Activated T-cell treated with anti-CD3 and anti-CD28 coated beads, Interleukin-2, amount 50 U/mL, for 1 hour (primary cell): ENCODE data around the gene PTPMT1.

Experiments
- DNase-seq: peaks from one replicate; pipeline ENCODE4 v3.0.0-alpha.2; 2020

The PTPMT1 gene

DNA sequence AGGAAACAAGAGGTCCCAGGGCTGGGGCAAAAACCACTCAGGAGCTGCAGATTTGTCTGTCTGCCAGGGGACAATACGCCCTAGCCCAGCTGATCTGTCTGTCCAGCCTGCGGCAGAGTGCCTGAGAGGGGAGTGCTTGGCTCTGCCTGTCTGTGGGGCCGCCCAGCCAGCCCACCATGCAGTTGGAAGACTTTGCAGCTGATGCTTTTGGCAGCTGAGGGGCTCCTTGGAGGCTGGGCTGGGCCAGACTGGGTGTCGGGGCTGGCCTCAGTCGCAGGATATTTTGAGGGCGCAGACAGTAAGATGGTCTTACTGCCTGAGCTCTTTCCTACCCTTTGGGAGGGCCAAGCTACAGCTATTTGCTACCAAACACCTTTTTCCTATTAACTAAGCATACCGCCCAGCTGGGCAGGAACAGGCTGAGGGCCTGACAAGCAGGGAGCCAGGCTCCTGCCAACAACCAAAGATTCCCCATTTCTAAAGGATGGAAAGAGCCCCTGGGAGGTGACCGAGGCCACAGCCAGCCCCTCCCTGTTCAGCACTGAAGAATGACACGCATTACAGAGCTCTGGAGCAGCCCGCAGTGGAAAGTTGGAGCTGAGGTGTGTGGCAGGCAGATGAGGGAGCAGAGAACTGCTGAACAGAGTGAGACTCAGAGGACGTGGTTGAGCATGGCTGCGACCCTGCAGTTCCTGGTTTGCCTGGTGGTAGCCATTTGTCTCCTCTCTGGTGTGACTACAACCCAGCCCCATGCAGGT, 20.9 kb downstream of the PTPMT1 start, which contains the start of gene FAM180B:
TSS of gene FAM180B (plus strand) at position 581 of the 758 bp plus-strand sequence. CDS start at position 672, 91 bp downstream.
- no peak for DNase-seq

DNA sequence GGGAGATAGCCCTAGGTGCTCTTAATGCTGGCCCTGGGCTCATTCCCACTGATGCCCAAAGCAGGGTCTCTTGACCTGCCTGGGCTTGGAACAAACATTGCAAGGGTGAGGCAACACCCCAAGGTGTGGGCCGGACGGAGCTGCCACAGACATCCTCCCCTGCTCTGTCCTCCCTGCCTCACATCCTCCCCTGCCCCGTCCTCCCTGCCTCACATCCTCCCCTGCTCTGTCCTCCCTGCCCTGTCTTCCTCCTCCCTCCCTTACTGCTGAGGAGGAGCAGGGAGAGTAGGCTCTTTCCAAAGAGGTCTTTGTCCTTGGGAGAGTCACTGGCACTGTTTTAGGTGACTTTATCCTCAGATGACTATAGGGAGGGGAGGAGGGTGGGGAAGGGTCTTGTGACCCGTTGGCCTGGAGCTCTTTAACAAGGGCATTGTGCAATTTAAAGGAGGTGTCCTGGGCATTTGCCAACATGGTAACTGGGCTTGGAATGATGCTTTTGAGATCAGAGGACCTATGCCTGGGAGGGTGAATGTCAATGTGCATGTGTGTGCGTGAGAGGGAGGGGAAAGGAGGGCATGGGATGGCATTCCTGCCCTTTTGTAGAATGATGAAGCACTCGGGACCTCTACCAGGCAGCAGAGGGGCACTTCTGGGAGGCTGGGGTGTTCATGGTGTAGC, 21.8 kb downstream of the PTPMT1 start:
- no peak for DNase-seq

DNA sequence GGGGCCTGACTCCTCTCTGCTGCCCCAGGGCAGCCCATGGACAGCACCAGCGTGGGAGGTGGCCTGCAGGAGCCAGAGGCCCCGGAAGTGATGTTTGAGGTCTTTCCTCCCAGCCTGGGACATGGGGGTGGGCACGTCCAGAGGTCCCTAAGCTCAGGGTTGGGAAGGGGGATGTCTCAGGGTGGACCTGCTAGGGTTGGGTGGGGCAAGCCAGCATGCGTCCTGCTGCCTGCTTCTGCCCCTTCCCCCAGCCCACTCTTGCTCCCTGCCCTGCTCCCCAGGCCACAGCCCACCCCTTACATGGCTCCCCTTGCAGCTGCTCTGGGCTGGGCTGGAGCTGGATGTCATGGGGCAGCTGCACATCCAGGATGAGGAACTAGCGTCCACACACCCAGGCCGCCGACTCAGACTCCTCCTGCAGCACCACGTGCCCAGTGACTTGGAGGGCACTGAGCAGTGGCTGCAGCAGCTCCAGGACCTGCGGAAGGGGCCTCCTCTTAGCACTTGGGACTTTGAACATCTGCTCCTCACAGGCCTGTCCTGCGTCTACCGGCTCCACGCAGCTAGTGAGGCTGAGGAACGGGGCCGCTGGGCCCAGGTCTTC, 22.4 kb downstream of the PTPMT1 start:
- DNase-seq = no peak

DNA sequence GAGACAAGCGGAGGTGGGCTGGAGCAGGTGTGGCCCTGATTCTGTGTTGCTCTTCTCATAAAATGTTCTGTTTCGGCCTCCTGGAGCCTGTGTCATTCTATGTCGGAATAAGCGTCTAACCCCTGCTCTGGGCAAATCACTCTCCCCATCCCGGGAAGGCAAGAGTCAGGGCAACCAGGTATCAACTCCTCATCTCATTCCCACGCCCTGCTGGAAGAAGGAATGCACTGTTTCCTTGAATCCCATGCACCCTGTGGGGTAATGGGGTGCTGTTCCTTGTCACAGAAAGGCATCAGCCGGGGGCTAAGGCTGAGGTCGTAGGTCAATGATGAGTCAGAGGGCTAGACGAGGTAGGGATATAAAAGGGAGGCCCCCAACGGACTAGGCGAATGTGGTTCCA, 23.7 kb downstream of the PTPMT1 start:
- no peak for DNase-seq

DNA sequence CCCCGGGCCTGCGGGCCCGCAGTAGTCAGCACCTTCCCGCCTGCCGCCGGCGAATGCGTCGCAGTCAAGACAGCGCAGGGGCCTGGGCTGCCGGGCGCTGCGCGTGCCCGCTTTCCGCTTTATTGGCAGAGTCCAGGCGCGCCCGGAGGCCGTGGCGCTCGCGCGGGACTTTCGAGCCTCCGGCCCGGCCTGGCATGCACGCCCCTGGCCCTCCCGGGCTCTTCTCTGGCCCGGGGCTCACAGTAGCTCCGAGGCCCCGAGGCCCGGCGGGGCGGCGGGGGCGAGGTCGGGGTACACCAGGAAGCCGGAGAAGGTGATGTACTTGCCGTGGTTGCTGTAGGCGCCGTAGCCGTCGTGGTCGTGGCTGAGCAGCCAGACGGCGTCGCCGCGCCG, 24.2 kb downstream of the PTPMT1 start:
- no peak for DNase-seq

DNA sequence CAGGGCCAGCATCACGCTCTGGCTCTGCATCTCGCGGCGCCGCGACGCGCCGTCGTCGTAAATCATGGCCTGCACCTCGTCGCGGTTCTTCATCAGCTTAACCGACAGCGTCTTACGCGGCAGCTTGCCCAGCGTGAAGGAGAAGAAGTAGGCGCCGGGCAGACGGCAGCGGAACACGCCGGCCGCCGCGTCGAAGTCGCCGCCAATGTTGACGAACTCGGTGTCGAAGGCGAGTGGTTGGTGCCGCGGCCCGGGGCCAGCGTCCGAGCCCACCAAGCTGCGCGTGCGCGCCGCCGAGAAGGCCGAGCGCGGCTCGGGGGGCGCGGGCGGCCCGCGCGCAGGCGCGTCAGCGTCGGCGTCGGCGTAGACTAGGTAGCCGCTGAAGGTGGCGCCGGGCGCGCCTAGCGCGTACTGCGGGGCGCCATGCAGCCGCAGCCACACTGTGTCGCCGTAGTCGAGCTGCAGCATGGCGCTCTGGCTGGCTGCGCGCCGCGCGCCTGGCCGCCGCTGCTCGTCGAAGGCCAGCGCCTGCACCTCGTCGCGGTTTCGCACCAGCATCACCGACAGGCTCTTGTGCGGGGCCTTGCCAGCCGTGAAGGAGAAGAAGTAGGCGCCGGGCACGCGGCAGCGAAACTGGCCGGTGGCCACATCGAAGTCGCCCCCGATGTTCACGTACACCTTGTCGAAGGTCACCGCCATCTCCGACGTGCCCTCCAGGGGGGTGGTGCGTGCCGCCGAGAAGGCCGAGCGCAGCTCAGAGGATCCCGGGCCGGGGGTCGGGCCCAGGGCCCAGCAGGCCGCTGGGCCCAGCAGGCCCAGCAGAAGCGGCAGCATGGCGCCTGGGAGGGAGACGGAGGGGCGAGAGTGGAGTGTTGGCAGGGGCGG, 24.8 kb downstream of the PTPMT1 start:
- no peak for DNase-seq

DNA sequence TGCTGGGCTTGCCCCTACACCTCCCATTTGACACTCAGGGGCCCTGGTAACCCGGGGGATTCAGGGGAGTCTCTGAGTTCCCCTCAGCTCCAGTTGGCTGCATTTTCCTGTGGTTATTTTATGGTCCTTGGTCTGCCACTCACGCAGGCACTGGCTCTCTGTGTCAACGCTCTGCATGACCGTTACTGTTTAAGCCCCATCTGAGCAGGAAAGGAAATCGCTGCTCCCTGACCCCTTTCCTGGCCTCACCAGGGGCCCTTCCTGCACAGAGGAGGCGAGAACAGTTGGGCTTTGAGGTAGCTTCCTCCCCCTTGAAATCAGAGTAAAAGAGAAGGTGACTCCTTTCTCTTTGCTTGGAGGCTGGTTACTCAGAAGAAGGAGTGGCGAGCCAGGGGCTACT, 26.4 kb downstream of the PTPMT1 start:
- DNase-seq = no peak

DNA sequence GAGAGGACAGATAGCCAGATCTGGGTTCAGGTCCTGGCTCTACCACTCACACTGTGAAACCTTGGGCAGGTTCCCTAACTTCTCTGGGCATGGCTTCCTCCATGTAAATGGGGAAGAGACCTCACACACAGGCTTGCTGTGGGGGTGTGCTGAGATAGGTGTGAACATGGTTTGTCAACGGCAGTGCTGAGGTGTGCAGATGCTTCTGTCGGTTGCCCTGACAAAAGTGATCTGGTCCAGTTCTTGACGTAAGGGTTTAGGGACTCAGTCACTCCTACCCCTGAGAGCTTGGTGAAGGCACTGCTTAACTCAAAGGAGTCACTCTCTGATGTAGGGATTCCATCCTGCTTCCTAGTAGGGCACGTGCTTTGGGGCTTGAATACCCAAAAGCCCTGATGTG, 26.9 kb downstream of the PTPMT1 start:
- DNase-seq = no peak

DNA sequence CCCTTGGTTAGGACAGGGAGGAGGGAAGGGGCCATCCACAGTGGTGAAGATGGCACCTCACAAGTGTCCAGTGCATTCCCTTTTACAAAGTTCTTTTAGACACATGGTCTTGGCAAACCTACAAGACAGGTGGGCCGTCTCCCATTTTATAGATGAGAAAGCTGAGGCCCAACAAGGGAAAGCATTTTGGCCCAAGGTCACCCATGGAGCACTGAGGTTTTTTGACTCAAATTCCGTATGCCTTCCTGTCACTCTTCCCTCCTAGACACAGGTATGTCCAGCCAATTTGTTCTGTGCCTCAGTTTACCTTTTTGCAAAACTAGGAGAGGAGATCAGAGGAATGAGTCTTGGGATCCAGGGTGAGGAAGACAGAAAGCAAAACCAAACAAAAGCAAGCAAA, 27.6 kb downstream of the PTPMT1 start:
- DNase-seq = no peak

DNA sequence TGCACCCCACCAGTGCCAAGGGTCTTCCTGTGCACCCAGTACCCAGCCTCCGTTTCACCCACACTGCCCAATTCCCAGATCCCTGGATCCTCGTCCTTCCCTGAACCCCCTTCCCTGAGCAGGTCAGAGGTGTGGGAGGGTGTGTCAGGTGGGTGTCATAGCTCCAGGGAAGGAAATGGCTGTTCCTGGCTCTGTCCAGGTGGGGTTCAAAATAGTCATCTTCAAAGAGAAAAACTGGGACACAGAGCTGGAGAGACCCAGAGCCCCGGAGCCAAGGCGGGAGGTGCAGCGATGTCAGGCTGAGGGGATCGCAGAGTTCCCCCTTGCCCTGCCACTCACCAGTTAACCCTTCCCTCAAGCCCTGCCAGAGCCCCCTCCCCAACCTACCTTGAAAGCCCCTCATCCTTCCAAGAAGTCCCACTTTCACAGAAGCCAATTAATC, 28.1 kb downstream of the PTPMT1 start:
- DNase-seq = no peak

DNA sequence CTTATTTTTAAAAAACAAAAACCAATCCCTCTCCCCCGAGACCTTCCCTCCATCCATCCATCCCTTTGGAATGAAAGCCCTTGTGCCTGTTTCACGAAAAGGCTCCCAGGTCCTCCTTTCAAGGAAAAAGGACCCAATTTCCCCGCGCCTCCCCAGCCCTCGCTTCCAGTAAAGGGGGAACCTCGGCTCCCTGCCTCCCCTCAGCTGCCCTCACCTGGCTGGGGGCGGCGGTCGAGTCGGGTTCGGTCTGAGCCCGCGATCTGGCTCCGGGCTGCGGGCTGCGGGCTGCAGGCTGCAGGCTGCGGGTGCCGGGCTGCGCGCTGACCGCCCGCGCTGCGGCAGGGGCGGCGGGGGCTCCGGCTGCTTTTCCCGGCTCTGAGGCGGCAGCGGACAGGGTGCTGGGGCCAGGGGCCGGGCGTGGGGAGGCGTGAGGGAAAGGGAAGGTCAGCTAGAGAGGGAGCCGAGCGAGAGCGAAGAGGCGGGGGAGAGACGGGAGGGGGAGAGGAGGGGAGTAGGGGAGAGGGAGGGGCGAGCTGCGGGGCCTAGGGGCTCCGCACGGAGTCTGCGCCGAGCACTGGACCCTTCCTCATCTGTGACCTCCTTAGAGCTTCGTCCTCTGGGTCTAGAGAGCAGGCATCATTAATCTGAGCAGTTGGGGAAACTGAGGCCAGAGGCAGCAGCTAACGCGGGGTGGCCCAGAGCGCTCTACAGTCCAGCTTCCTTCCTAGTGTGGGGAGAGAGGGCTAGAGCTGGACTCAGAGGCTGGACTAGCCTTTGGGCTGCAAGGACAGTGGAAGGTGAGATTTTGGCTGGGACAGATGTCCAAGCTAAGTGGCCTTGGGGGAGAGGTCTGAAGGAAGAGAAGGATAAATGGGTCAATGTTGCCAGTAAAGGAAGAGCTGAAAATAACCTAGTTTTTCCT, 28.8 kb downstream of the PTPMT1 start, which contains the start of gene C1QTNF4:
TSS of gene C1QTNF4 (minus strand) at position 478 of the 922 bp plus-strand sequence. CDS start 3,601 bp downstream, outside the sequence.
- DNase-seq = no peak

DNA sequence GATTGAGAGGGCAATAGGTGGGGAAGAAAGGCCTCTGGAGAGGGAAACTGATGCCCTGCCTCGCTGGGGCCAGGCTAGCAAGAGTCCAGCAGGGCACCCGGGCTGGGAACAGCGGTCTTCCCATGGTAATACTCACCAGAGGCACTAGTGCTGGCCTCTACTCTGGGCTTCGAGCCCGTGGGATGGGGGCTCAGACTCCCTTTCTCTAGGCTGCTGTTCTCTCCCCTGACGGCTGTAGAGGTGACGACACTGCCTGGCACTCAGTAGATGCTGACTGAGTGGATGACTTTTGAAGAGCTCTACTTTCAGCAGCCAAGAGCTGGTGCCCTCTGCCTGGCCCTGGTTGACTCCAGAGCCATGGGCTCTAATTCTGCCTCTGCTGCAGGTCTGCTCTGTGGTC, 29.6 kb downstream of the PTPMT1 start:
- no peak for DNase-seq

DNA sequence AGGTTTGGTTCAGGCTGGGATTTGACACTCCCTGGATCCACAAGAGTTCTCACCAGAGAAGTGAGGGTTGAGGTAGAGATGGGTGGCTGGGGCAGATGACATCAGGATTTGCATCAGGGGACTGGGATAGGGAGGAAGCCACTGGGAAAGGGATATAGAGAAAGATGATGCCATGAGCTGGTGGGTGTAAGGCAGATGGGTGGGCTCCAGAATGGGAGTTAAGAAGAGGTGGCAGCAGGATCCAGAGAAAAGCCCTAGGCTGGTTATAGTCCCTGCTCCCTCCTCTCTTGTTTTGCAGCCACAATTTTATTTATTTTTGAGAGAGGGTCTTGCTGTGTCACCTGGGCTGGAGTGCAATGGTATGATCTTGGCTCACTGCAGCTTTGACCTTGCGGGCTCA, 30.6 kb downstream of the PTPMT1 start:
- no peak for DNase-seq

DNA sequence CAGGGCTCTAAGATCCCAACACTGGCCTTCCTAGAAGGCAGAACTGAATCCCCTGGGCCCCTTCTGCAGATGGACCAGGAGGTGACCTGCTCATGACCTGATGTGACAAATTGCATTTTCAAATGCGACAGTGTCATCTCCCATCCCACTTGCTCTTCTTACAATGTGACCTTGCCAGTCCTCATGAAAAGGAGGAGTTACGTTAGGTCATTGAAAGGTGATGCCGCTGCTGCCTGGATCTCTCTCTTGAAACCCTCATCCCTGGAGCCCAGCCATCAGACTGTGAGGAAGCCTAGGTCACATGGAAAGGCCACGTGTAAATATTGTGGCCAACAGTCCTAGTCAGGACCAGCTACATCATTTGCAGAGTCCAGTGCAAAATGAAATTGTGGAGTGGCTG, 34.5 kb downstream of the PTPMT1 start:
- DNase-seq = no peak

DNA sequence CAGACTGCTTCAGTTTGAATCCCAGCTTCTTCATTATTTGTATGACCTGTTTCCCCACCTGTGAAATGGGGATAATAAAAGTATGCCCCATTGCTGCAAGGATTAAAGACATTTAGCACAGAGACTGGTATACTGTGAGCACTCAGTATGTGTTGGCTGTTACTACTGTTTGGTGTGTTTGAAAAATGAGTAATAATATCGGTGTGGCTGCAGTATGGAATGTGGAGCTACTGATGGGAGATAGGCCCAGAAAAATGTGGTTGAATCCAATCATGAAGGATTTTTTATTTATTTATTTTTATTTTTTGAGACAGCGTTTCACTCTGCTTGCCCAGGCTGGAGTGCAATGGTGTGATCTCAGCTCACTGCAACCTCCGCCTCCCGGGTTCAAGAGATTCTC, 37.9 kb downstream of the PTPMT1 start:
- DNase-seq = no peak

DNA sequence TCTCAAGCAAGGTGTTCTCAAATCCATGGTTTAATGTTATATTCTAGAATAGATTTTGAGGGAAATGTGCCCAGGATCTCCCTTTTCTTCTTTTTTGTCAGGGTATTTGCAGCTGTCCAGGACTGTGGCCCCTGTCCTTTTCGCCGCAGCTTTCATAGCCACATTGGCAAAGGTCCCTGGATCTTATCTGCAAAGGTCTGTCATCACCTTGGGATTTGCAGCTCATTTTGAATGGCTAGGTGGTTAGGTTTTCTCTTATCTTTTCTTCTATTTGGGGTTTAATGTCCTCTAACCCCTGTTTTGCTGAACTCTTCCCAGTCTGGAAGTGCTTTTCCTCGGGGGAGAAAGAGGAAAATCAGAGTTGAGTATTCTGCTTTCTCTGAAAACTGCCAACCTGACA, 40.5 kb downstream of the PTPMT1 start:
- no peak for DNase-seq

DNA sequence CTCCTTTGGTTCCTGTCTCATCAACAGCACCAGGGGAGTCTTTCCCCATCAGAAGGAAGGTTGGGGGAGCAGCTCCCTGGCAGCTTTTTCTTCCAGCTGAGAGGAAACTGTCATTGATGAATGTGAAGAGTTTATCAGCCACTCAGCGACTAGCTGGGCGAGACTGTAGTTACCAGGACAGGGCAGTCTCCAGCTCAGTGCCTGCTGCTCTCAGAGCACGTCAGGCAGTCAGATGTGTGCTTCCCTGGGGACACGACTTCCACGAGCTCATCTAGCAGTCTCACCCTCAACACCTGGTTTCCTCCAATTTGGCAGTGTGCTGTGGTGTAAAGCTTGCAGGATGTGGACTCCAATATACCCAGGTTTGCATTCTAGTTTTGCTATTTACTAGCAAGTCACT, 41.3 kb downstream of the PTPMT1 start:
- DNase-seq = no peak

DNA sequence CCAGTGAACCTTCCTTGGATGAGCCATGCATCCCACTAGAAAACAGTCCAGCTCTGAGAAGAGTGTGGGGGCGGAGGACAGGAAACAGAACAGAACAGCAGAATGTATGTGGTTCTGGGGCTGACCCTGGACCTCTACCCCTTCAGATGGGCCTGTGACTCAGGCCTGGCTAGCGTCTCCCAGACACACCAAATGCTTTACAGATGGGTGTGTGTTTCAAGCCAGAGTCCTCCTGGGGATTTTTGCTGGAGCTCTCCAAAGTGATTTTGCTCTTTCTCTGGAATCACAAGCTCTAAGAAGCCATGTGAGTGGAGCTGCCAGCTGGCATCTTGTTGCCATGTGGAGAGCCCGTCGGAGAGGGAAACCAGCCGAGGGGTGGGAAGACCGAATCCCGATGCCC, 42.0 kb downstream of the PTPMT1 start:
- no peak for DNase-seq

DNA sequence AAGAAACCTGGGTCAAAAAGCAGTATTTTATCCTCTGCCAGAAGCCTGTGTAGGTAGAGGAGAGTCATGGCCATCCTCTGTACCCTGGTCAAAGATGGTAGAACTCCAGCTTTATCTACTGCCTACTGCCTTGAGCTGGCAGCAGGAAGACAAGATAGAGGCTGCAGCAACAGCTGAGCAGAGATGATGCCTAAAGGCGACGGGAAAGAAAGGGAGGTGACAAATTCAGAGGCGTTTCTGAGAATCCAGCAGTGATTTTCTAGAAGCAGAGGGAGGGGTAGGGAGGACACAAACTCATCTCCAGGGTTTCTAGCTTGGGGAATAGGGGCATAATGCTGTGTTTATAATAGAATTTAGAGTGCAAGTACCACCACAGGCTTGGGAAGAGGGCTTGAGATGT, 44.3 kb downstream of the PTPMT1 start:
- no peak for DNase-seq

DNA sequence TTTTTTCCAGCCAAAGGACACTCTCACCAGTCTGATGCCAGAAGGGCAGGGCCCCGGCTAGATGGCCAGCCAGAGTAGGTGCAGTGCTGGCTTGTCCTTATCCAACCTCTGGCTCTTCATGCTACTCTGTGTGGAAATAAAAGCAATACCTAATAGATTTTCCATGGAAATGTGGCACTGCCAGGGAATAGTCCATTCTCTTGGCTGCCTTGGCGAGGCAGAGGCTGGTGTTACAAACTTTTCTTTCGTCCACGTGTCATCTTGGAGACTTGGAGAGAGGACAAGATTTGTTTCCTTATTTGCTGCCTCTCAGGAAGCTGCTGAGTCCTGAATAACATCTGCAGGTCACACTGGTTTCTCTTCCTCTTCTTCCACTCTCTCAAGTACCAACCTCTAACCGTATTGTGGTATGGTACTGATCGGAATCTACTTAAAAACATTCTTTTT, 46.0 kb downstream of the PTPMT1 start:
- DNase-seq = no peak

DNA sequence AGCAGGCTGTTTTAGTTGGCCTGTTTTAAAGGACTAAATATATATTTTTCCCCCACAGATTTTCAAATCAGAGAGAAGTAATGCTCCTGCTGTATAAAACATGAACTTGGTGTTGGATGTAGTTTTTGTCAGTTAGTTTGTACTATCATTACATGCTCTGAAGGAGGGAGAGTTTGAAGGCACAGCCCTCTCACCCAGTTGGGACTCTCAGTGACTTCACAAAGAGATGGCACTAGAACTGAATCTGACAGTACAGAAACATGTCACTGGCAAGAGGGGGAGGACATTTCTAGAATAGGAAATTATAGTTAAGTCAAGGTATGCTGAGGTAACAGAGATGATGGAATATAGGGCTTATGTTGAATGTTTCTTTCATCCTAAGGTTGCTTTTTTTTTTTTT, 49.9 kb downstream of the PTPMT1 start:
- no peak for DNase-seq
